Liver (tissue), 9 donors: ENCODE measurements around the gene HBG2. TPM values are rescaled to one million over a fixed set of nuclear protein-coding genes. Genes with fewer than 3 reads are reported as not detected.

Source experiments
- DNase-seq: peaks from one replicate; pipeline ENCODE4 v3.0.0-alpha.2; 2017; ENCODE audit warnings: low spot score
- H3K27ac ChIP-seq, 2 donors: one replicate each; pipeline ENCODE4 v1.7.0; 2013; ENCODE audit warnings: inconsistent platforms in 2 of 2, low read length in 2 of 2, control low read depth in 1 of 2, low read depth in 1 of 2, mild to moderate bottlenecking in 1 of 2
- H3K27me3 ChIP-seq, 4 donors: one replicate each; pipeline versions ENCODE4 v1.6.1 to v1.7.0; 2013; ENCODE audit warnings: low read length in 3 of 4, inconsistent platforms in 1 of 4, mild to moderate bottlenecking in 1 of 4, moderate library complexity in 1 of 4; ENCODE audit not compliant: control insufficient read depth in 4 of 4, insufficient read depth in 4 of 4
- H3K36me3 ChIP-seq, 4 donors: one replicate each; pipeline versions ENCODE4 v1.6.1 to v1.7.0; 2013; ENCODE audit warnings: low read length in 3 of 4, mild to moderate bottlenecking in 3 of 4, low read depth in 1 of 4, moderate library complexity in 1 of 4; ENCODE audit not compliant: control insufficient read depth in 4 of 4, insufficient read depth in 3 of 4
- H3K4me1 ChIP-seq, 4 donors: one replicate each; pipeline versions ENCODE4 v1.6.1 to v1.7.0; 2013; ENCODE audit warnings: low read length in 3 of 4, mild to moderate bottlenecking in 3 of 4, moderate library complexity in 1 of 4; ENCODE audit not compliant: control insufficient read depth in 4 of 4, insufficient read depth in 4 of 4
- H3K4me3 ChIP-seq, 3 donors: one replicate each; pipeline versions ENCODE4 v1.6.1 to v1.7.0; 2013; ENCODE audit warnings: low read length in 3 of 3, control low read depth in 1 of 3, low read depth in 1 of 3, mild to moderate bottlenecking in 1 of 3
- H3K9ac ChIP-seq, 2 donors: one replicate each; pipeline ENCODE4 v1.7.0; 2013; ENCODE audit warnings: low read length in 2 of 2, mild to moderate bottlenecking in 2 of 2, moderate library complexity in 2 of 2, control low read depth in 1 of 2, low read depth in 1 of 2
- H3K9me3 ChIP-seq, 4 donors: one replicate each; pipeline versions ENCODE4 v1.6.1 to v1.7.0; 2013; ENCODE audit warnings: low read length in 3 of 4; ENCODE audit not compliant: control insufficient read depth in 4 of 4
- EGR1 ChIP-seq, 2 donors: IDR thresholded peaks; 2 replicates each; pipeline ENCODE4 v1.6.1; 2016 to 2018; ENCODE audit warnings: antibody characterized with exemption in 2 of 2, low read depth in 2 of 2
- FOXA1 ChIP-seq: IDR thresholded peaks from 2 replicates; pipeline ENCODE4 v1.6.1; 2016; ENCODE audit warnings: antibody characterized with exemption
- FOXA2 ChIP-seq: IDR thresholded peaks from 2 replicates; pipeline ENCODE4 v1.6.1; 2016; ENCODE audit warnings: antibody characterized with exemption
- GABPA ChIP-seq, 2 donors: IDR thresholded peaks in 1 of 2; conservative IDR thresholded peaks in 1 of 2; 2 replicates each; pipeline ENCODE4 v1.6.1; 2016; ENCODE audit warnings: antibody characterized with exemption in 2 of 2, mild to moderate bottlenecking in 1 of 2, moderate library complexity in 1 of 2
- HNF4A ChIP-seq, 2 donors: conservative IDR thresholded peaks; 2 replicates each; pipeline ENCODE4 v1.6.1; 2016; ENCODE audit warnings: antibody characterized with exemption in 2 of 2, mild to moderate bottlenecking in 2 of 2
- JUND ChIP-seq, 2 donors: IDR thresholded peaks; 2 replicates each; pipeline ENCODE4 v1.6.1; 2016; ENCODE audit warnings: antibody characterized with exemption in 2 of 2
- NR2F2 ChIP-seq: IDR thresholded peaks from 2 replicates; pipeline ENCODE4 v1.6.1; 2016; ENCODE audit warnings: antibody characterized with exemption
- RAD21 ChIP-seq, 2 donors: IDR thresholded peaks; 2 replicates each; pipeline ENCODE4 v1.6.1; 2016; ENCODE audit warnings: antibody characterized with exemption in 2 of 2, mild to moderate bottlenecking in 2 of 2
- SP1 ChIP-seq: IDR thresholded peaks from 2 replicates; pipeline ENCODE4 v1.6.1; 2018; ENCODE audit warnings: antibody characterized with exemption, mild to moderate bottlenecking
- TAF1 ChIP-seq: conservative IDR thresholded peaks from 2 replicates; pipeline ENCODE4 v1.6.1; 2016; ENCODE audit warnings: antibody characterized with exemption, mild to moderate bottlenecking
- YY1 ChIP-seq: IDR thresholded peaks from 2 replicates; pipeline ENCODE4 v1.6.1; 2016; ENCODE audit warnings: antibody characterized with exemption, mild to moderate bottlenecking
- WGBS: extraction: QIAGEN DNeasy Blood & Tissue Kit; methylation state at CpG from one replicate; pipeline ENCODE4 v1.1.7; 2013; 5-methylcytosine and 5-hydroxymethylcytosine counted together
- polyA plus RNA-seq, 2 donors: library from polyadenylated mRNA; stranded (reverse) in 1 of 2; unstranded in 1 of 2; fragments of 200-250 nt in 1 of 2; fragments of >200 nt in 1 of 2; fragmentation: Nextera tagmentation in 1 of 2; extraction: Ambion mirVana in 1 of 2; gene quantifications; one replicate each; pipeline versions ENCODE4 v1.2.1 to v1.2.3, GENCODE V29; 2013 to 2015
- total RNA-seq, 2 donors: library from RNA; depleted of rRNA; stranded (reverse); fragments of >200 nt; gene quantifications; one replicate each; pipeline ENCODE4 v1.2.3, GENCODE V29; 2014
- TF ChIP-seq, protein P1 (sequence below): IDR thresholded peaks from 2 replicates; pipeline ENCODE4 v1.6.1; 2016; ENCODE audit warnings: antibody characterized with exemption
- TF ChIP-seq, protein P2 (sequence below): IDR thresholded peaks from 2 replicates; pipeline ENCODE4 v1.6.1; 2016; ENCODE audit warnings: antibody characterized with exemption
- TF ChIP-seq, protein P3 (sequence below): IDR thresholded peaks from 2 replicates; pipeline ENCODE4 v1.6.1; 2016; ENCODE audit warnings: antibody characterized with exemption, mild to moderate bottlenecking
- TF ChIP-seq, protein P4 (sequence below): IDR thresholded peaks from 2 replicates; pipeline ENCODE4 v1.6.1; 2016; ENCODE audit warnings: antibody characterized with exemption
- TF ChIP-seq, protein P5 (sequence below): fragments of 150-350 bp; IDR thresholded peaks from 2 replicates; pipeline ENCODE4 v1.5.1; 2017; ENCODE audit warnings: improper control_type of control experiment, low read depth, low read length; ENCODE audit not compliant: missing input control
- donor health status: healthy.
- donor health status: healthy.
- donor health status: healthy.
- donor health status: healthy.
- donor health status: healthy.

HBG2 gene
- total and polyA plus RNA-seq, 4 donors, result 0.71 to 55,632 TPM; not detected in 2

DNA sequence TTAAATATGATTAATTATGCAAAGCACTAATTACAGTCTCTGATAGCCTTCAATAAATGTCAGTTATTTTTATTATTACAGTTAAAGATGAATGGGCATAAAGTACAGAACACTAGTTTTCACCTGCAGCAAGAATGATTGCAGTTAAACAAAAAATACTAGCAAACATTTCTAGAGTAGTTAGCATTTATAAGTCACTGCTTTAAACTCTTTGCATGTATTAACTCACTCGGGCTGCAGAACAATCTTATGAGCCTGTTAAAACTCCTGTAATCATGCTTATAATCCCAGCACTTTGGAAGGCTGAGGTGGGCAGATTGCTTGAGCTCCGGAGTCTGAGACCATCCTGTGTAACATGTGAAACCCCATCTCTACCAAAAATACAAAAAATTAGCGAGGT, 32.3 kb upstream of the HBG2 start (continued):
- TF ChIP-seq, protein P1, sequence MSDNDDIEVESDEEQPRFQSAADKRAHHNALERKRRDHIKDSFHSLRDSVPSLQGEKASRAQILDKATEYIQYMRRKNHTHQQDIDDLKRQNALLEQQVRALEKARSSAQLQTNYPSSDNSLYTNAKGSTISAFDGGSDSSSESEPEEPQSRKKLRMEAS, result no peak

DNA sequence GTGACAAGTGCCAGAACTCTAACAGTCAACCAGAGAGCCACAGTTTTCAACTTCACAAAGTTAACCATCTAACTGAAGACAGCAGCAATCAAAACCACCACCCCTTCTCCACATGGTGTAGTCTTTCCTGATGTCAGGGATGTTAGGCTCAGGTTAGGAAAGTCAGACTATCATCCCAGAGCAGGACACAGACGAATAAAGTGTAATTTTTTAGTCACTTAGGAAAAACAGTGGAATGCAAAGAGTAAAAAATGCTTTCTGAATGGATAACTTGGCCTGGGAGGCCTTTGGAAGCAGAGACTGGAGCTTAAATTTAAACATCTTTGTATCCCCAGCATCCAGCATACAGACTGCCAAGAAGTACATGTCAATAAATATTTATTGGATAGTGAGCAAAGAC, 31.8 kb upstream of the HBG2 start:
- 52% methylated on average over 1 of the region's 1 CpG for WGBS
- H3K9me3 ChIP-seq, result no peaks in the 10 kb centered on the region
- no peak overlapping the region for H3K4me3 ChIP-seq
- H3K27ac ChIP-seq, result no peak overlapping the region
- no peak overlapping the region for H3K9ac ChIP-seq
- H3K4me1 ChIP-seq, result no peaks in the 10 kb centered on the region
- no peak for DNase-seq
- no peak for TF ChIP-seq EGR1 (IDR thresholded peaks at IDR 0.05; ENCODE audit: low read depth in 2 of 2)
- TF ChIP-seq TAF1, result no peak
- no peak for TF ChIP-seq FOXA1
- TF ChIP-seq, protein P2, sequence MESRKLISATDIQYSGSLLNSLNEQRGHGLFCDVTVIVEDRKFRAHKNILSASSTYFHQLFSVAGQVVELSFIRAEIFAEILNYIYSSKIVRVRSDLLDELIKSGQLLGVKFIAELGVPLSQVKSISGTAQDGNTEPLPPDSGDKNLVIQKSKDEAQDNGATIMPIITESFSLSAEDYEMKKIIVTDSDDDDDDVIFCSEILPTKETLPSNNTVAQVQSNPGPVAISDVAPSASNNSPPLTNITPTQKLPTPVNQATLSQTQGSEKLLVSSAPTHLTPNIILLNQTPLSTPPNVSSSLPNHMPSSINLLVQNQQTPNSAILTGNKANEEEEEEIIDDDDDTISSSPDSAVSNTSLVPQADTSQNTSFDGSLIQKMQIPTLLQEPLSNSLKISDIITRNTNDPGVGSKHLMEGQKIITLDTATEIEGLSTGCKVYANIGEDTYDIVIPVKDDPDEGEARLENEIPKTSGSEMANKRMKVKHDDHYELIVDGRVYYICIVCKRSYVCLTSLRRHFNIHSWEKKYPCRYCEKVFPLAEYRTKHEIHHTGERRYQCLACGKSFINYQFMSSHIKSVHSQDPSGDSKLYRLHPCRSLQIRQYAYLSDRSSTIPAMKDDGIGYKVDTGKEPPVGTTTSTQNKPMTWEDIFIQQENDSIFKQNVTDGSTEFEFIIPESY, result no peak
- TF ChIP-seq, protein P1, result no peak
- no peak for TF ChIP-seq YY1
- TF ChIP-seq HNF4A (conservative IDR thresholded peaks at IDR 0.05), result no peak
- TF ChIP-seq GABPA (IDR thresholded peaks at IDR 0.05 in 1 of 2, conservative IDR thresholded peaks at IDR 0.05 in 1 of 2), result no peak
- no peak for TF ChIP-seq FOXA2
- TF ChIP-seq NR2F2, result no peak
- TF ChIP-seq RAD21 (IDR thresholded peaks at IDR 0.05), result no peak
- TF ChIP-seq JUND (IDR thresholded peaks at IDR 0.05), result no peak
- TF ChIP-seq SP1, result no peak
- TF ChIP-seq, protein P3, sequence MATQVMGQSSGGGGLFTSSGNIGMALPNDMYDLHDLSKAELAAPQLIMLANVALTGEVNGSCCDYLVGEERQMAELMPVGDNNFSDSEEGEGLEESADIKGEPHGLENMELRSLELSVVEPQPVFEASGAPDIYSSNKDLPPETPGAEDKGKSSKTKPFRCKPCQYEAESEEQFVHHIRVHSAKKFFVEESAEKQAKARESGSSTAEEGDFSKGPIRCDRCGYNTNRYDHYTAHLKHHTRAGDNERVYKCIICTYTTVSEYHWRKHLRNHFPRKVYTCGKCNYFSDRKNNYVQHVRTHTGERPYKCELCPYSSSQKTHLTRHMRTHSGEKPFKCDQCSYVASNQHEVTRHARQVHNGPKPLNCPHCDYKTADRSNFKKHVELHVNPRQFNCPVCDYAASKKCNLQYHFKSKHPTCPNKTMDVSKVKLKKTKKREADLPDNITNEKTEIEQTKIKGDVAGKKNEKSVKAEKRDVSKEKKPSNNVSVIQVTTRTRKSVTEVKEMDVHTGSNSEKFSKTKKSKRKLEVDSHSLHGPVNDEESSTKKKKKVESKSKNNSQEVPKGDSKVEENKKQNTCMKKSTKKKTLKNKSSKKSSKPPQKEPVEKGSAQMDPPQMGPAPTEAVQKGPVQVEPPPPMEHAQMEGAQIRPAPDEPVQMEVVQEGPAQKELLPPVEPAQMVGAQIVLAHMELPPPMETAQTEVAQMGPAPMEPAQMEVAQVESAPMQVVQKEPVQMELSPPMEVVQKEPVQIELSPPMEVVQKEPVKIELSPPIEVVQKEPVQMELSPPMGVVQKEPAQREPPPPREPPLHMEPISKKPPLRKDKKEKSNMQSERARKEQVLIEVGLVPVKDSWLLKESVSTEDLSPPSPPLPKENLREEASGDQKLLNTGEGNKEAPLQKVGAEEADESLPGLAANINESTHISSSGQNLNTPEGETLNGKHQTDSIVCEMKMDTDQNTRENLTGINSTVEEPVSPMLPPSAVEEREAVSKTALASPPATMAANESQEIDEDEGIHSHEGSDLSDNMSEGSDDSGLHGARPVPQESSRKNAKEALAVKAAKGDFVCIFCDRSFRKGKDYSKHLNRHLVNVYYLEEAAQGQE, result no peak
- TF ChIP-seq, protein P4, sequence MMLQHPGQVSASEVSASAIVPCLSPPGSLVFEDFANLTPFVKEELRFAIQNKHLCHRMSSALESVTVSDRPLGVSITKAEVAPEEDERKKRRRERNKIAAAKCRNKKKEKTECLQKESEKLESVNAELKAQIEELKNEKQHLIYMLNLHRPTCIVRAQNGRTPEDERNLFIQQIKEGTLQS, result no peak
- TF ChIP-seq, protein P5, sequence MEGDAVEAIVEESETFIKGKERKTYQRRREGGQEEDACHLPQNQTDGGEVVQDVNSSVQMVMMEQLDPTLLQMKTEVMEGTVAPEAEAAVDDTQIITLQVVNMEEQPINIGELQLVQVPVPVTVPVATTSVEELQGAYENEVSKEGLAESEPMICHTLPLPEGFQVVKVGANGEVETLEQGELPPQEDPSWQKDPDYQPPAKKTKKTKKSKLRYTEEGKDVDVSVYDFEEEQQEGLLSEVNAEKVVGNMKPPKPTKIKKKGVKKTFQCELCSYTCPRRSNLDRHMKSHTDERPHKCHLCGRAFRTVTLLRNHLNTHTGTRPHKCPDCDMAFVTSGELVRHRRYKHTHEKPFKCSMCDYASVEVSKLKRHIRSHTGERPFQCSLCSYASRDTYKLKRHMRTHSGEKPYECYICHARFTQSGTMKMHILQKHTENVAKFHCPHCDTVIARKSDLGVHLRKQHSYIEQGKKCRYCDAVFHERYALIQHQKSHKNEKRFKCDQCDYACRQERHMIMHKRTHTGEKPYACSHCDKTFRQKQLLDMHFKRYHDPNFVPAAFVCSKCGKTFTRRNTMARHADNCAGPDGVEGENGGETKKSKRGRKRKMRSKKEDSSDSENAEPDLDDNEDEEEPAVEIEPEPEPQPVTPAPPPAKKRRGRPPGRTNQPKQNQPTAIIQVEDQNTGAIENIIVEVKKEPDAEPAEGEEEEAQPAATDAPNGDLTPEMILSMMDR, result no peak
- no peaks in the 10 kb centered on the region for H3K27me3 ChIP-seq
- H3K36me3 ChIP-seq, result no peaks in the 10 kb centered on the region
